ENCODE results near the gene LRP5. TPM values are rescaled to one million over a fixed set of nuclear protein-coding genes. Genes with fewer than 3 reads are reported as not detected.
A peak's percentile ranks its signal among the peaks of the same experiment; 100 is the strongest.

LRP5 gene
- total and polyA plus RNA-seq, 9 of the 15 experiments (the other 6 are each of a cell fraction or from before 2014, with no cell fraction given): 0.48 to 44.2 (median 13.5) TPM

- TF ChIP-seq ZBTB49 (CRISPR knock-in tag; IDR thresholded peaks at IDR 0.05; ENCODE audit: borderline replicate concordance) (0 out of 2 replicates have a peak, but pooled peaks have one; percentile 21), XRCC5 (IDR thresholded peaks at IDR 0.05; ENCODE audit: low read depth, low read length) (peak; percentile 56; the same call in 1 of the 2 replicates), BHLHE40 (IDR thresholded peaks at IDR 0.05; ENCODE audit: low read length) (peak; percentile 65), CTCF (IDR thresholded peaks at IDR 0.05 in 2 of 3, conservative IDR thresholded peaks at IDR 0.05 in 1 of 3; ENCODE audit: insufficient read depth in 2 of 3, low read depth in 1 of 3, low read length in 3 of 3) (peak; percentile 58 to 68 (median 65)), TRIM24 (IDR thresholded peaks at IDR 0.05) (no peak), RUNX1 (IDR thresholded peaks at IDR 0.05; ENCODE audit: low read depth) (no peak), ATF4 (CRISPR knock-in tag; IDR thresholded peaks at IDR 0.05) (no peak), ZNF609 (CRISPR knock-in tag; IDR thresholded peaks at IDR 0.05; ENCODE audit: borderline replicate concordance) (no peak), TAF1 (IDR thresholded peaks at IDR 0.05; ENCODE audit: control insufficient read depth, extremely low read depth, insufficient read depth, low read length, severe bottlenecking) (peak; percentile 69), AFF4 (CRISPR knock-in tag; IDR thresholded peaks at IDR 0.05) (no peak; the same call in 1 of the 2 replicates)
Observed at GRCh38 chr11:68271023-68271780, 41.2 kb upstream of the LRP5 start (continued).

All from K562 (cell line).